SJSA1 (cell line): ENCODE results near the gene ROR1. TPM values are rescaled to one million over a fixed set of nuclear protein-coding genes. Genes with fewer than 3 reads are reported as not detected.

Experiments used
- DNase-seq, 2 experiments: peaks; one replicate each; pipeline ENCODE4 v3.0.0-alpha.2; 2015 to 2020; ENCODE audit warnings: low spot score in 2 of 2, low read depth in 1 of 2
- H3K27ac ChIP-seq: fragments of 250-450 bp; sonication (Bioruptor Pico); 2 replicates; pipeline ENCODE4 v1.5.1; 2020; ENCODE audit warnings: mild to moderate bottlenecking, moderate library complexity
- H3K27me3 ChIP-seq: fragments of 250-450 bp; sonication (Bioruptor Pico); replicated peaks from 2 replicates; pipeline ENCODE4 v1.5.1; 2020; ENCODE audit warnings: mild to moderate bottlenecking, moderate library complexity
- H3K36me3 ChIP-seq: fragments of 250-450 bp; sonication (Bioruptor Pico); 2 replicates; pipeline ENCODE4 v1.5.1; 2020; ENCODE audit warnings: mild to moderate bottlenecking
- H3K4me1 ChIP-seq: fragments of 250-450 bp; sonication (Bioruptor Pico); replicated peaks from 2 replicates; pipeline ENCODE4 v1.6.1; 2021; ENCODE audit warnings: mild to moderate bottlenecking
- H3K4me3 ChIP-seq: fragments of 250-450 bp; sonication (Bioruptor Pico); 2 replicates; pipeline ENCODE4 v1.5.1; 2020; ENCODE audit warnings: mild to moderate bottlenecking
- H3K9me3 ChIP-seq: fragments of 250-450 bp; sonication (Bioruptor Pico); replicated peaks from 2 replicates; pipeline ENCODE4 v1.5.1; 2020; ENCODE audit warnings: mild to moderate bottlenecking
- total RNA-seq: library from RNA; depleted of rRNA; stranded (reverse); fragments of >200 nt; shearing (Covaris generic); gene quantifications from 2 replicates; pipeline ENCODE4 v1.2.3, GENCODE V29; 2014

ROR1 gene
- total RNA-seq, 1 experiment from 2014 or later: 19.7 TPM

DNA sequence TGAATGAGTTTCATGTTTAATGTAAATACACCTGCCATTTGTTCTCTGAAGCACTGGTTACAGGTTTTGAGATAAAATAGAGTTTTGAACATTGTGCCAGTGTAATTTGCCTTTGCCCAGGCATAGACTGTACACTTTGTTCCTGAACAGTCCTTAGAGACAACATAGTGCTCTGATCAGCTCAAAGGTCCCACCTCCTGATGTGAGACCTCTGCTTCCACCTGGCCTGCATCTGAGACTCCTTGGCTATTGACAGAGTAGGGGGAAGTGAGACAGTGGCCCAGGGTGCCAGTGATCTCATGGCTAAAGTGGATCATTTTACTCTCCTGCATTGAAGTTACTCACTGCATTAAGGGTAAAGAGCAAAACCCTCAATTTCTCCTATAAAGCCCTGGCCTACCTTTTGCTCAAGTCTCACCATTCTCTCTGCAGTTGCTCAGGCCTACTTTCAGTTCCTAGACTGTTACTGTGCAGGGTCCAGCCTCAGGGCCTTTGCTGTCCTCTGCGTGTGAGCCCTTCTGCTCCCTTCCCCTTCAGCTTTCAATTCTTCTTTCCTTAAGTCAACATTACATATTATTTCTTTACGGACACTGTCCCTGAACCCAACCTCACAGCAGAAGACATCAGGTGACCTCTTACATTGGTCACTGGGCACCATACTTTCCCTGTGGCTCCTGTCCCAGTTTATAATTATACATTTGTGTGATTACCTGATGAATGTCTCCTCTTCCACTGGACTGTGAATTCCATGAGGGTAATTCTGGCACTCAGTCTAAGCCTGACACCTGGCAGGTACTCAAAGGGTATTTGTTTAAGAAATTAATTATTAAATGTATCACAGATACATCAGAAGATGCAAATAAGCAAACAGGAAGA, 142.9 kb downstream of the ROR1 start:
- Histone ChIP-seq H3K4me1 (peaks cover 54% of the 10 kb centered on the region), H3K9me3 (no peaks in the 10 kb centered on the region), H3K4me3 (no peak overlapping the region), H3K36me3 (no peaks in the 10 kb centered on the region), H3K27me3 (no peaks in the 10 kb centered on the region), H3K27ac (no peak overlapping the region)
- DNase-seq: no peak

DNA sequence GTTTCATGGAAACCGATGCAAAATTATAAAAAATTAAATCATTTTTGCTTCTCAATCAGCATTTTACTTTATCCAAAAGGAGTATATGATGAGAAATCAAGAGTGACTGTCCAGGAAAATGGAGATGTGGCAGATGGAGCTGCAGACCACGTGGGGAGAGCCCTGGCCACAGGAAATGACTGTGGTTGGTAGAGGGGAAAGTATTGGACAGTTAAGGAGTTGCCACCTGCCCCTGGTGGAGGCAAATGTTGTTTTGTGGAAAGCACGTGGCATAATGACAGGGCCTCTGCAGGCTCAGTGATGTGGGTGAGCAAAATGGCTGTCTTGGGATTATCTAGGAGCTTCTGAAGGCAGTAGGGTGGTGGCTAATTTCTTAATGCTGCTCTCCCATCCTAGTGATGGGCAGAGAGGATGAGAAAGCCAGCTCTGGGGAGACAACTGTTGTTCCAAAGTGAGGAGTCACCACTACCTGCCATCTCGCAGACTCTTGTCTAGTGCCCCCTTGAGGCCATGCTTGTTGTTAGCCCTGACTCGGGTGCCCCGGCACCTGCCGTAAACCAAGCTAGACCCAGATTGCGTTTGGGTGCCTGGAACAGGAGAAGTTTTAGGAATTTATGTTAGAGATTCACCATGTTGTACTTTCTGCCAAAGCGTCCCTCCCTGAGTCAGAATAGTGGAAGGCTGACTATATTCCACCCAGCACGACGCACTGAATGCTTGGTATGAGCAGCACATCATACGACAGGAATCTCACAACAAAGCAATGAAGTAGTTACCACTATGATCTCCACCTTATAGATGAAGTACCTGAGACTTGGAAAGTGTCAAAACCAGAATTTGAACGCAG, 144.0 kb downstream of the ROR1 start:
- Histone ChIP-seq H3K27ac (peak overlapping the region; percentile 89), H3K9me3 (no peaks in the 10 kb centered on the region)
- no peak for DNase-seq

DNA sequence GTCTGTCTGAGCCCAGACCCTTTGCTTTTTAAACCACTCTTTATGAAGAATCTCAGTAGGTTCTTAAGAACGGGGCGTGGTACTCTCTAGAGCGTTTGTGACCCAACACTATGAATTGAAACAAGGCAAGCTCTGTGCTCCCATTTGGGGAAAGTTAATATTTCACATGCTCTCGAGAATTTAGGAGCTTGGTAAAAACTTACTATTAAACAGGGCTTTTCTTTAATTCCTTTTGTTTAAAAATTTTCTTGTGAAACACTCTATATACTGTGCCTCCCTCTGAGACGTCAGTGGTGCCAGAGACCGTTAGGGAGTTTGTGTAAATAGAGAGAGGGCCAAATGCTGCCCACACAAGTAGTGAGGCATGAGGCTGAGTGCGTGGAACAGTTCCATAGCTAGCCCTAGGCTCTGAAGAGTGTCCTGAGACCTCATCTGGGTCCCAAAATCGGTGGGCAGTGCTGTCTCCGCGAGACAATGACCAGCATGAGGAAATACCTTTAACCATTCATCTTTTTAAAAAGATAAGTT, 144.7 kb downstream of the ROR1 start:
- DNase-seq: peak; percentile 68 to 77
- Histone ChIP-seq H3K4me3 (no peak overlapping the region), H3K27ac (peak overlapping the region; percentile 89)

More for the DNA sequence above, 144.0 kb downstream of the ROR1 start:
- H3K4me1 ChIP-seq: peaks cover 60% of the 10 kb centered on the region
- no peak overlapping the region for H3K4me3 ChIP-seq
- no peaks in the 10 kb centered on the region for H3K36me3 ChIP-seq
- H3K27me3 ChIP-seq: no peaks in the 10 kb centered on the region

DNA sequence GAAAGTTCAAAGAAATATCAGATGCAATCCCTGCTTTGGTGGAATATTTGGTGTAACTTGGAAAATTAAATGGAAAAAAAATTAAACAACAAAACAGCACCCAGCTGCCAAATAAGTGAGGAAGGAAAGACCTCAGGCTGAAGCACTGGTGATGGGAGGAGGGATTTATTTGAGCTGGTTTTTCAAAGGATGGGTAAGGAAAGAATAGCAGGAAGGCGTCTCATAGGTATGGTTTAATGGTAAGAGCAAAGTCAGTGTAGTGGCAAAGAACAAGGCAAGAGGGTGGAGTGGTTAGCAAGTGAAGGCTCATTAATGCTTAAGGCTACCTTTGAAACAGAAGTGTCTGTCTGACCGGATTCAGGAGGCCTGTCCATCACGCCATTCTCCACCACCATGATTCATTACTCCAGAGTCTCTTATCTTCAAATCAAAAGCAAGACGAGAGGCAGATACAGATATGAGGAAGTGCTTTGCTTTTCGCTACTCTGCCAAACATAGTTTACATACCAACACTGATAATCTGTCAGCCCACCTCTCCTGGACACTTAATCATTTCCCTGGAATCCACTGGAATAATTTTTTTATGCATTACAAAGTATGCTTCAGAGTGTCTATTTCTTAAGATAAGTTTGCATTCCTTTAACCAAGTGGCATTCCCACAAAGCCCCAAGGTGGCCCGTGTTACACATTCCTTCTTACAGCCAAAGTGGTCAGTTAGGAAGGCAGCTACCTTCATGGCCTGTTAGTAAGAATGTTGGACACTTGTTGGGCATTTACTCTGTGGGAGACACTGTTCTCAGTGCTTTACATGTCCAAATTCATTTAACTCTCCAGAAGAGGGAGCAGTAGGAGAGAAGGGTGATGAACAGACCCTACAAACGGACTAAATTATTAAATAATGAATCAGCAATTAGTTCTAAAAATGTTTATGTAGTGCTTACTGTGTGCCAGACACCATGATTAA, 146.6 kb downstream of the ROR1 start:
- Histone ChIP-seq H3K27ac (peak overlapping the region; percentile 89), H3K27me3 (no peaks in the 10 kb centered on the region), H3K4me1 (peaks cover 47% of the 10 kb centered on the region), H3K9me3 (no peaks in the 10 kb centered on the region), H3K36me3 (no peaks in the 10 kb centered on the region), H3K4me3 (no peak overlapping the region)
- DNase-seq: peak; percentile 92 to 98

More for the DNA sequence above, 144.7 kb downstream of the ROR1 start:
- no peaks in the 10 kb centered on the region for H3K9me3 ChIP-seq
- no peaks in the 10 kb centered on the region for H3K36me3 ChIP-seq
- H3K4me1 ChIP-seq: peaks cover 58% of the 10 kb centered on the region
- no peaks in the 10 kb centered on the region for H3K27me3 ChIP-seq

DNA sequence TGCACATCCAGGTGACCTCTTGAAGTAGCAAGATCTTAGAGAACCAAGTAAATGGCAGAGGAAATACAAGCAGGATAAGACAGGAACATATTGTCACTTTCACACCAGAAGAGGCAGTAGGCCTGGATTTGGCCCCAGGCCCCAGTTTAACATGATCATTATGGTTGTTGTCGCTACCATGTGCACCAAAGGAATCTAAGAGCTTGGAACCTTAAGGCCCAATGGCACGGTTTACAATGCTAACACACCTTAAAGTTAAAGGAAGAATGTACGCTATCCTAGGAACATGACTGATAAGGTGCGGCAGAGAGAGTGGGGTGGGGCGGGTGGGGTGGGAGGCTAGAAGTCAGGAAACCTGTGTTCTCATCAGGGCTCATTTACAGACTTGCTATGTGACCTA, 147.5 kb downstream of the ROR1 start:
- Histone ChIP-seq H3K27ac (peak overlapping the region; percentile 66), H3K27me3 (no peaks in the 10 kb centered on the region), H3K9me3 (no peaks in the 10 kb centered on the region), H3K4me1 (peaks cover 47% of the 10 kb centered on the region), H3K4me3 (no peak overlapping the region), H3K36me3 (no peaks in the 10 kb centered on the region)
- no peak for DNase-seq

DNA sequence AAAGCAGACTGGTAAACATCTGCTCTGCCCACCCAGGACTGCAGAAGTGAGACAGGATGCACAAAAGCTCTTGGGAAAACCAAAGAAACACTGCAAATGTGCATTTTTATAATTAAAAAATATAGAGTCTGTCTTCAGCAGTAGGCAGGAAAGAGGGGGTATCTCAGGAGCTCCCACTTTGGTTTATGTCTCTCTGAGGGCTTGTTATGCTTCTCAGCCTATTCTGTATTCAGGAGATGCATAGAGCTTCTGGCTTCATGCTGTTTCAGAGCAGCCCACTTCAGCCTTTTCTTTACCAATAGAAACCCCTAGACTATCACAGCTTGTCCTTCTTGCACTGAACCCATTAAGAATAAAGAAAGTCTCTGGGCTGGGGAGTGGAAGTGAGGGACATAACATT, 148.0 kb downstream of the ROR1 start:
- Histone ChIP-seq H3K9me3 (no peaks in the 10 kb centered on the region), H3K4me3 (no peak overlapping the region), H3K27me3 (no peaks in the 10 kb centered on the region), H3K27ac (peak overlapping the region; percentile 7; the same call in 1 of the 2 replicates), H3K4me1 (peaks cover 47% of the 10 kb centered on the region), H3K36me3 (no peaks in the 10 kb centered on the region)
- DNase-seq: no peak

DNA sequence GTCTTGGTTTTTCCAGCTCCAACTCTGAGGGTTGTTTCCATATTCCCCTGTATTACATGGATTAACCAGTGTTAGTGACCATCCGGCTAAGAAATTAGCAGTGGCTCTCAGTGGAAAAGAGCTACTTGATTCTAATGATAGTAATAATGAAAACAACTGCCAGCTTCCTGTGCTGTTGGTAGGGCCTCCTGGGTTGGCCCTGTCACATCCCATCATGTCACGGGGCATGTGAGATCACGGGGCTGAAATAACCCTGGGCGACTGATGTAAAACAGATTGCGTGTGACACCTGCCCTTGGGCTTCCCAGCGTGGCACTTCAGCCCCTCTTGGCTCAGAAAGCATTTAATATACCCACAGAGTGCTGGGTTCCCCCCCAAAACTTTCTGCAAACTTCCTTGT, 149.0 kb downstream of the ROR1 start:
- H3K4me3 ChIP-seq: no peak overlapping the region
- H3K36me3 ChIP-seq: no peaks in the 10 kb centered on the region
- no peak for DNase-seq
- no peaks in the 10 kb centered on the region for H3K9me3 ChIP-seq
- no peak overlapping the region for H3K27ac ChIP-seq
- peaks cover 41% of the 10 kb centered on the region for H3K4me1 ChIP-seq
- no peaks in the 10 kb centered on the region for H3K27me3 ChIP-seq

DNA sequence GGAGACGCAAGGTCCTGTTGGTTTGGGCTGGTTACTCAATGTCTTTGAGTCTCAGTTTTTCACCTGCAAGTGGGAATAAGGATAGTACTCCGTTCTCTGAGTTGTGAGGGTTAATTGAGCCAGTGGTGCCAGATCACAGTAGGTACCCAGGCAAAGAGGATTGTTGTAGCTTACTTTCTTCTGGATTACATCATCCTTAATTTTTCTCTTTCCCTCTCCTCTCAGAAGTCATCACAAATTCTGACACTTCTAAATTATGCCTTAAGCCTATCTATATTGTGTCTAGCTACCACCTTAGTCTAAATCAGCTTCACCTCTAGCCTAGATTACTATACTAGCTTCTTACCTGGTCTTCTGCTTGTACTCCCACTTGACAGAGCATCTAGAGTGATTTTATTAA, 149.5 kb downstream of the ROR1 start:
- H3K4me1 ChIP-seq: peaks cover 36% of the 10 kb centered on the region
- no peaks in the 10 kb centered on the region for H3K9me3 ChIP-seq
- DNase-seq: no peak
- no peaks in the 10 kb centered on the region for H3K36me3 ChIP-seq
- no peaks in the 10 kb centered on the region for H3K27me3 ChIP-seq
- H3K27ac ChIP-seq: no peak overlapping the region
- H3K4me3 ChIP-seq: no peak overlapping the region

DNA sequence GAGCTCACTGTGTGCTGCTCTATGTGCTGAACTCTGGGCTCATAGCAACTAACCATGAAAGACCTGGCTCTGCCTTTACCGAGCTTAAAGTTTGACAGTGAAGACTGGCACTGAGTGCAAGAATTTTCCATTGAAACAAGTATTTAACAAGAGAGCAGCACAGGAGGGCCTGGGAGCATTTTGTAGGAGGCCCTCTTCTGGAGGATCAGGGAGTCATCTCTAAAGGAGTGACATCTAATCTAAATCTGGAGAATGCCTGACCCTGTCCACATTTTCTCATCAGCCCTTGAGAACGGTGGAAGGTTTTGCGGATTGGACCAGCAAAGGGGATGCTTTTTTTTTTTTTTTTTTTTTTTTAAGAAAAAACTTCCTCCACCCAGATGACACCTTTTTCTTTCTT, 150.8 kb downstream of the ROR1 start:
- Histone ChIP-seq H3K27ac (no peak overlapping the region), H3K27me3 (no peaks in the 10 kb centered on the region), H3K4me3 (no peak overlapping the region), H3K4me1 (peaks cover 31% of the 10 kb centered on the region), H3K36me3 (no peaks in the 10 kb centered on the region), H3K9me3 (no peaks in the 10 kb centered on the region)
- DNase-seq: no peak

DNA sequence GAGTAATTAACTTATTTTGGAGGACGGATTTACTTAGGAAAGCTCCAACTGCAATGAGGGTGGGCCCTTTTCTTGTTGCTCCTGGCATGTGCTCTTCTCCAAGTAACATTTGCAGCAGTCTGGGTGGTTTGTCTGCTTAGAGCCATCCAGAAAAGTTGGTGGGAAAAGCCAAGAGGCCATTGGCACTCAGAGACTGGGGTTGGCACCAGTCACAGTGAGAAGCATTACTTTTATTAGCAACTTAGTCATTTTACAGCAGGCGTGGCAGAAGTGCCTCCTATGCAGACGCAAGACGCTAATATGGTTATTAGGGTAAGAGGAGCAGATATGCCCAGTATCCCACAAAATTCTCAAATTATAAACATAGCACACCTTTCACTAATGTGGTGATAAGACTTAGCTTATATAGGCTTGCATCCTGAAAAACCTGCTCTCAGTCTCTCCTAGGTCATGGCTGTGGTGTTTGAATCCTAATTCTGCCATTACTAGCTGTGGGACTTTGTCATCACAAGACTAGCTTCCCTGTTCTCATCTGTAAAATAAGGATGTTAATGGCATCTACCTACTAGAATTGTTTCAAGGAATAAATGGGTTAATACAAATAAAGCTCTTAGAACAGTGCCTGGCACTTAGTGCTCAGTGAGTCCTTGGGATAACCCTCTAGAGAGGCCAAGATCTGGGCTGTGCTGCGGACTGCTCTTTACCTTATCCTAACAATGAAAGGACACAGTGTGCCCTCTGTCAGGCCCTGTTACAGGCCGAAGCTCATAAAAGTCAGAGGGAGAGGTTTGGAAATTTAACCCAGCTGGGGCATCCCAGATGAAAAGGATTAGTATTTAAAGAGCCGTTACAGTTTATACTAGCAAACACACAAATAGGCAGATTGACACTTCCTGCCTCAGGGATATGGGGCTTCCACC, 154.6 kb downstream of the ROR1 start:
- Histone ChIP-seq H3K27me3 (no peaks in the 10 kb centered on the region), H3K9me3 (no peaks in the 10 kb centered on the region), H3K4me3 (no peak overlapping the region), H3K36me3 (no peaks in the 10 kb centered on the region), H3K27ac (no peak overlapping the region), H3K4me1 (peaks cover 8% of the 10 kb centered on the region)
- DNase-seq: no peak

DNA sequence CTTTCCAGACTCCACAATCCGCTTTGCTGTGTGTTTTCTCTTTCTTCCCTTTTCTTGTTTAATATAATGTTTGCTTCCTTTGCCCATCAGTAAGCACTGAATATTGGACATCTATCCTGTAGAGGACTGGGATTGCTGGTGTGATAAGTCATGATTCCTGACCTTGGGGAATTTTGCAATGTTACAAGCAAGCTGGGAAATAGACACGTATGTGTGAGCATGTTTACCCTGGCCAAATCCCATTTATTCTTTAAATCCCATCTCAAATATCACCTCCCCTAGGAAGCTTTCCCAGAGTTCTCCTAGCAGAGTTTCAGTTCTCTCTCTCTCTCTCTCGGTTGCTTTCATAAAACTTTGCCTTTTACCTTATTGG, 155.3 kb downstream of the ROR1 start:
- Histone ChIP-seq H3K36me3 (no peaks in the 10 kb centered on the region), H3K4me3 (no peak overlapping the region), H3K9me3 (no peaks in the 10 kb centered on the region), H3K4me1 (peaks cover 8% of the 10 kb centered on the region), H3K27me3 (no peaks in the 10 kb centered on the region), H3K27ac (no peak overlapping the region)
- DNase-seq: no peak

DNA sequence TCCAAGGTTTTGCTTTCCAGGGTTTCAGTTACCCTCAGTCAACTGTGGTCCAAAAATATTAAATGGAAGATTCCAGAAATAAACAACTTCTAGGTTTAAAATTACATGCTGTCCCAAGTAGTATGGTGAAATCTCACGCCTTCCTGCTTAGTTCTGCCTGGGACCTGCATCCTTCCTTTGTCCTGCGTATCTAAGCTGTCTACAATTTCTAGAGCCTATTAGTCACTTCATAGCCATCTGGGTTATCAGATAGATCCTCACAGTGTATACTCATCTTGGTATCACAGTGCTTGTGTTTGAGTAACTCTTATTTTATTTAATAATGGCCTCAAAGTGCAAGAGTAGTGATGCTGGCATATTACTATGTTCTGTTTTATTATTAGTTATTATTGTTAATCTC, 157.7 kb downstream of the ROR1 start:
- no peaks in the 10 kb centered on the region for H3K9me3 ChIP-seq
- H3K4me1 ChIP-seq: peaks cover 8% of the 10 kb centered on the region
- no peaks in the 10 kb centered on the region for H3K36me3 ChIP-seq
- no peaks in the 10 kb centered on the region for H3K27me3 ChIP-seq
- H3K27ac ChIP-seq: no peak overlapping the region
- no peak for DNase-seq
- H3K4me3 ChIP-seq: no peak overlapping the region
